Measurements from ENCODE around the gene DEPP1.

DEPP1 gene

DNA sequence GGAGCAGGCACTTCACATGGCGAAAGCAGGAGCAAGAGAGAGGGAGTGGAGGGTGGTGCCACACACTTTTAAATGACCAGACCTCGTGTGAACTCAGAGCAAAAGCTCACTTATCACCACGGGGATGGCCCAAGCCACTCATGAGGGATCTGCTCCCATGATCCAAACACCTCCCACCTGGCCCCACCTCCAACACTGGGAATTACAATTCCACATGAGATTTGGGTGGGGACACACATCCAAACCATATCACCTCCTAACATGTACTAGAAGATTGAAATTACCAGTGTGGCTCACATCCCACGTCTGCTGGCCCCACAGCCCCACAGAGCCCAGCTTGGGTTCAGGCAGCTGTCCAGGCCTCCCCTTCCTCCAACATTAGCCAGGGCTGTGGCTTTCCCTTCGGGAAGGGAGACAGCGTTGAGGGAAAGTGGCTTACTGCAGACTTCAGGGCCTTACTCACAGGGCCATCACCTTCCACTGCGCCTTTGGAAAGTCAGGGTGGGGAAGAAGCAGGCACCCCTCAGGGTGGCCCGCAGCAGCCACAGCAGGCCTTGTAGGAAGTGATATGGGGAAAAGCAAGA lies 7.7 kb downstream of the DEPP1 start:
- in situ Hi-C loops (cut with MboI; ENCODE audit: low pct_unique_long_range_greater_than_20kb, low sequenced_read_pairs), result no loop called here

GRCh38 chr10:44969854-44970253 lies 8.8 kb downstream of the DEPP1 start:
- DNase-seq, result no peak
- in situ Hi-C loops (cut with MboI; ENCODE audit: low pct_unique_long_range_greater_than_20kb, low sequenced_read_pairs), result no loop called here

More for the DNA sequence above, 7.7 kb downstream of the DEPP1 start:
- no peak for DNase-seq

DNA sequence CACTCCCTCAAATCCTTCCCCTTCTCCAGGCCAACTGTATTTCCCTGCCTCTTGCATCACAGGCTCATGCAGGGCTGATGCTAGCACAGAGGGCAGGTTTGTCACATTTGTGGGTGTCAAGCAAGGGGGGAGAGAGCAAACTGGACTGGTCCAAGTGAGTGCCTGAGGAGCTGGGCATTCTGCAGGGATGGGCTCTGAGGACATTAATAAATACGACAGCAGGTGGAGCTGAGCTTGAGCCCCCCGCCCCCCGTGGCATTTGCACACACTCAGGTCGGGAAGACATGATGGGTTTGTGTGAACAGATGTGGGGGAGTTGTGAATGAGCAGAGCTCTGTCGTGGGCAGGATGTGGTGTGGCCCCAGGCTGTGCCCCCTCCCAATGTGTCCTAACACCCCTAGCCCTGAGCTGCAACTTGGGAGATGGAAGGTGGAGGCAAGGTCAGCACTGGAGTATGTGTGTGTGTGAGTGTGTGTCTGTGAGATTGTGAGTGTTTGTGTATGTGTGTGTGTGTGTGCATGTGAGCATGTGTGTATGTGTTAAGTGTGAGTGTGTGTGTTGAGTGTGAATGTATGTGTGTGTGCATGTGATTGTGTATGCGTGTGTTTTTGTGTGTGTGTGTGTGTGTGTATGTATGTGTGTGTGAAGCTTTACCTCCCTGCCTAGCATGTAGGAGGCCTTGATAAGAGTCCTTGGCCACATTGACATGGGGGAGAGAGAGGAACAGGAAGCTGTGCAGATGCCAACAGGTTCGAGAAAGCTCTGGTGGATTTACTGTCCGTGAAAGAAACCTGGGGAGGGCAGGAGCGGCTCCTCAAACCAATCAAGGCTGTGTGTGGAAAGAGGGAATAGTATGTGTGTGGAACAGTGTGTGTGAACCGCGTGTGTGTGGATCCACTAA lies 9.9 kb downstream of the DEPP1 start:
- in situ Hi-C loops (cut with MboI; ENCODE audit: low pct_unique_long_range_greater_than_20kb, low sequenced_read_pairs), result no loop called here
- peak; percentile 62 for DNase-seq

DNA sequence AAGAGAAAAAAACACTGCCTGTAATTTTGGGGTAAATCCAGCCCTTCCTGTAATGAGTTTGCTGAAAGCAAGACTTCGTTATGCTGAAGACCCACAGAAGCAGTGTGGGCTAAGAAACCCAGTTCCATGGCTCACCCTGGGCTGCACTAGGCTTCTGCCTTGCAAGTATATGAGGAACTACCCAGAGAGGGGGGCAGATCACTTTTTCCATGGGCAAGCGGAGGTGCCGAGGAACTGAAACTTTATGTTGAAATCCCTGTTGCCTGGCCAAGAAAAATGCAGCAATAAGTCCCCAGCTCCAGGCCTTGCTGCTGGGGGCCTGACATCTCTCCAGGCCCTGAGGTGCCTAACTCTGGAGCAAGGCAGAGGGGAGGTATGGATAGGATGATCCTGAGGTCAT lies 10.5 kb downstream of the DEPP1 start:
- in situ Hi-C loops (cut with MboI; ENCODE audit: low pct_unique_long_range_greater_than_20kb, low sequenced_read_pairs), result no loop called here
- peak; percentile 90 for DNase-seq

- no peak for DNase-seq
- in situ Hi-C loops (cut with MboI; ENCODE audit: low pct_unique_long_range_greater_than_20kb, low sequenced_read_pairs), result no loop called here
Observed at GRCh38 chr10:44967616-44968015, 11.0 kb downstream of the DEPP1 start.

GRCh38 chr10:44966816-44967509 lies 11.6 kb downstream of the DEPP1 start:
- in situ Hi-C loops (cut with MboI; ENCODE audit: low pct_unique_long_range_greater_than_20kb, low sequenced_read_pairs), result no loop called here
- DNase-seq, result no peak

- in situ Hi-C loops (cut with MboI; ENCODE audit: low pct_unique_long_range_greater_than_20kb, low sequenced_read_pairs), result no loop called here
- DNase-seq, result no peak
Observed at GRCh38 chr10:44966129-44966815, 12.3 kb downstream of the DEPP1 start.

DNA sequence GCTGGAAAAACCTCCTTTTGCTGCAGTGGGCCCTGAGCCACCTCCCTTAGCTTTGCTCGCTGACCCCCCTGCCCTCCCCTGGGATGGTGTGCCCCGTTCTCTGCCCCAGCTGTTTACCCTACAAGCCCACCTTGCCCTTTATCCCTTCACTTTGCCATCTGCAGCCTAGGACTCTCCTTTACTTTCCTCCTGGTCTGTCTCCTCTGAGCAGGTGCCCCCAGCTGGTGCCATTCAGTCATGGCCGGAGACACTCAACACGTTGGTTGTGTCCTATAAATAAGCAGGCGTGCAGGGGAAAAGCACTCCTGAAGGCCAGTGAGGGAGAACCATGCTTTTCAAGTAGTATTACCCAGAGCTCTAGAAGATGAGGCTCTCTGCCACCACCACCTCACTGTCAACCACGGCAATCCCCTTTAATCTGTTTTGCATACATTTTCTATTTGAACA lies 12.9 kb downstream of the DEPP1 start:
- in situ Hi-C loops (cut with MboI; ENCODE audit: low pct_unique_long_range_greater_than_20kb, low sequenced_read_pairs), result no loop called here
- no peak for DNase-seq

- in situ Hi-C loops (cut with MboI; ENCODE audit: low pct_unique_long_range_greater_than_20kb, low sequenced_read_pairs), result no loop called here
- no peak for DNase-seq
Observed at GRCh38 chr10:44965104-44965503, 13.5 kb downstream of the DEPP1 start.

- in situ Hi-C loops (cut with MboI; ENCODE audit: low pct_unique_long_range_greater_than_20kb, low sequenced_read_pairs), result no loop called here
- DNase-seq, result peak; percentile 59
Observed at GRCh38 chr10:44963772-44964633, 14.6 kb downstream of the DEPP1 start.

DNA sequence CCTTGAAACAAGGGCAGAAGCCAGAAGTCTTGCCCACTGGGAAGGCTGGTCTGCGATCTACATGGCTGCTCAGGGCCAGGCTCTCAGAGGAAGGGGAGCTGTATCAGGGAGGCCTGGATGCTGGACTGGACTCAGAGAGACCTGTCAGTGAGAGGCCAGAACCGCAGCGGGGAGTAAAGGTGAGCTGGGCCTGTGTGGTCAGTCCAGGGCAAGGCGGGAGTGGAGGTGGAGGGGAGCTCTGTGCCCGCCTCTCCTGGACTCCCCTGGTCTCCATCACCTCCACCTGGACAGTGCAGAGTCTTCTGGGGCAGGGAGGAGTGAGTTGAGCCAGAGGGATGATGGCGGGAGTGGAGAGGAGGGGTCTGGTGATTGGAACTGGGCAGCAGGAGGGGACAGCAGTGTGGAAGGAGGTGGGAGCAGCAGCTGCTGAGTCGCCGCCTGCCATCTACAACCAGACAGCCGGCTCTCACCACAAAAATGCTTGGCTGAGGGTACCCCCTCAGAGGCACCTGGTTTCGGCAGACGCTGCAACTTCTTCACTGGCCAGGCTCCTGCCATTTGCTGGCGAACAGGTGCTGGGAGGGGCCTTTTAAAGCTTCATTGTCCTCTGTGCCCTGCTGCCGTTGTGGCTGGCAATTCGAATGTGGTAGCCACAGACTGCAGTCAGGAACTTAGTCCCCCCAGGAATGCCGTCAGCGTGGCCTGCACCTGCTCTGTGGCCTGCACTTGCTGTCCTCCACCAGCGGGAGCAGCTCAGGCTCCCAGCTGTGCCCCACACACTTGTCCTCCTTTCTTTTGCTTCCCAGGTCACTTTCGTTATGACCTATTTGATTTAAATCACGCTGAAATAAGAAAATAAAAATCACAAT lies 15.5 kb downstream of the DEPP1 start:
- in situ Hi-C loops (cut with MboI; ENCODE audit: low pct_unique_long_range_greater_than_20kb, low sequenced_read_pairs), result no loop called here
- no peak for DNase-seq

DNA sequence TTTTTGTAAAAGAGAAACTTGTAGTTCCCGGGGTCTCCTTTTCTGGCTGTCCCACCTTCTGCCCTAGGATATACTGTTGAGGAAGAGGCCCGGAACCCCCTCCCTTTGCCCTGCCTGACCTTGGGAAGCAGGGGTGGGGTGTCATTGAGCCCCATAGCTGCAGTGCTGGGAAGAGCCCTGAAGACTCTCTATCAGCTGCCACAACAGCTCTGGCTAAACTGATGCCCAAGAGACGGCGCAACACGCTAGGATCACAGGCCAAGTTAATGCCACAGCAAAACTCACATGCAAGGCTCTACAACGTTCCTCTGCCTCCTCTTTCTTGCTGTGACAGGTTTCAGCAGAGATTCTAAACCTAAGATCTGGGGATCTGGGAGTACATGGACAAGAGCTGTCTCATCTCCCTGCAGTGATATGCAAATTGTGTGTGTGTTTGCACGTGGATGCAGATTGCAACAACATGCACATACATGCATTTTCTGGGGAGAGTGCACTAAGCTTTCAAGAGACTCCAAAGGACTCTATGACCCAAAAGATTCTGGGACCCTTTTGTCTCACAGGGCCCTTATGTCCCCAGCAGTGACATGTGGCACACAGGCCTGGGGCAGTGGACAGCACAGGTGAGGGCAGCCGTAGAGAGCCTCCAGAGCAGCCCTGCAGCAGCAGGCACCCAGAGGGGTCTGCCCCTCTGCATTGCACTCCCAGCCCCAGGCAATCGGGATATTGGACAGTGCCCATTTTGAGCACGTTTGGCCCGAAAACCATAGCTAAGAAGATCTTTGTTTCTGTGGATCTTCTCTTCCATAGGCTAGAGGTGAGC lies 16.5 kb downstream of the DEPP1 start:
- no peak for DNase-seq
- in situ Hi-C loops (cut with MboI; ENCODE audit: low pct_unique_long_range_greater_than_20kb, low sequenced_read_pairs), result no loop called here

DNA sequence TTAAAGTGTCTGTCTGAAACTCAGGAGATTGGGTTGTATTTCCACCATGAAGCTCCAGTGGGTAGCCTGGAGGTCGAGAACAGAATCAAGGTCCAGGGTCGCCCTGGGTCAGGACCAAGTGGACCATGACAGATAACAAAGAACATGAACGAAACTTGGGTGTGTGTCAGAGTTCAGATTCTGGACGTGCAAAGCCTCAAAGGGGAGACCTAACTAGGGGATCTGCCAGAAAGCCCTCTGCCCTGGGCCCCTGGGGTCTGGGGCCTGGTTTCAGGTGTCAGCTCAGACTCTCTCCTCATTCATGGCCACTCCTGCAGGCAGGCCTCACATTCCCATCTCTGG lies 17.4 kb downstream of the DEPP1 start:
- in situ Hi-C loops (cut with MboI; ENCODE audit: low pct_unique_long_range_greater_than_20kb, low sequenced_read_pairs), result no loop called here

DNA sequence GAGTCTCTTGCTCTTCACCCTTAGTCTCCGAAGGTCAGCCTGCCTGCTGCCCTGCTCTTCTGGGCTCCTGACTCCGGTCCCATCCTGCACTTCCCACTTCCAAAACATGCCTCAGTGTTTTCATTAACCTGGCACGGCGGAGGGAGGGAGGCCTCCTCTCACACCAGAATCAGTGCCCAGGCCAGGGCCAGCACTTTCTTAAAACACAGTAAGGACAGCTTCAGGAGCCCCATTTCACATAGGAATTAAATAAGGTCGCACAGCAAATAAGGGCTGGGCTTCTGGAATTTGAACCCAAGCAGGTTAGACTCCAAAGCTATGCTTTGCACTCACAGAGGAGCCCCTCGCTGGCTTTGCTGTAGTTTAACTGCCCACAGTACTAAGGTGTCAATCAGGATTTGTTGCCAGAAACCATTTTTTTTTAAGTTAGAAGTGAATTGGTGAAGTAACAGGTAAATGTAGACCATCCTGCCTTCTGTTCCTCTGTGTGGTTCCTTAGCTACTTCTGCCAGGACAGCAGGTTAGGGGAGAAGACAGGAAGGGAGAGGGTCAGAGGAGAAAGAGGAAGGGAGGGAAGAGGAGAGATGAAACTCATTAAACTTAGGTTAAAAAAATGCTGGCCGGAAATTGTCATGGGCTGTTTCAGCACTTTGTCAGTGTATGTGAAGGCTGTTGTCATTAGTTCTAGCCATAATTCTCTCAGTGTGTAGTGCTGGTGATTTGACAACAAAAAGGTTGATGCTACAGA lies 18.0 kb downstream of the DEPP1 start:
- peak; percentile 84 for DNase-seq
- in situ Hi-C loops (cut with MboI; ENCODE audit: low pct_unique_long_range_greater_than_20kb, low sequenced_read_pairs), result no loop called here

More for the DNA sequence above, 17.4 kb downstream of the DEPP1 start:
- DNase-seq, result no peak

DNA sequence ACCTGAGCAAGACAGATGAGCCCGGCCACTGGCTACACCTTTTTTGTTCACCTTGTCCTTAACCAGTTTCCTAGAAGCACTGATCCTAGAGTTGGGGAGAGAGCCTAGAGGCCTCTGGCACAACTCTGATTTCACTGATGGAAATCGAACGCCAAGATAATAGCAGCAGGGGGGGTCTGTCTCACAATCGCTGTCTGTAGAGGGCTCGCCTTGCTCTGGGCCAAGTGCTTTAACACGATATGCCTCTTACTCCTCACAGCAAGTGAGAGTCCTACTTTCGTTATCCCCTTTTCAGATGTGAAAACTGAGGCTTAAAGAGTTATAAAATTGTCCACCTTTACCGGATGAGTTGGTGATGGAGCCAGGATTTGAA lies 18.5 kb downstream of the DEPP1 start:
- no peak for DNase-seq
- in situ Hi-C loops (cut with MboI; ENCODE audit: low pct_unique_long_range_greater_than_20kb, low sequenced_read_pairs), result no loop called here

DNA sequence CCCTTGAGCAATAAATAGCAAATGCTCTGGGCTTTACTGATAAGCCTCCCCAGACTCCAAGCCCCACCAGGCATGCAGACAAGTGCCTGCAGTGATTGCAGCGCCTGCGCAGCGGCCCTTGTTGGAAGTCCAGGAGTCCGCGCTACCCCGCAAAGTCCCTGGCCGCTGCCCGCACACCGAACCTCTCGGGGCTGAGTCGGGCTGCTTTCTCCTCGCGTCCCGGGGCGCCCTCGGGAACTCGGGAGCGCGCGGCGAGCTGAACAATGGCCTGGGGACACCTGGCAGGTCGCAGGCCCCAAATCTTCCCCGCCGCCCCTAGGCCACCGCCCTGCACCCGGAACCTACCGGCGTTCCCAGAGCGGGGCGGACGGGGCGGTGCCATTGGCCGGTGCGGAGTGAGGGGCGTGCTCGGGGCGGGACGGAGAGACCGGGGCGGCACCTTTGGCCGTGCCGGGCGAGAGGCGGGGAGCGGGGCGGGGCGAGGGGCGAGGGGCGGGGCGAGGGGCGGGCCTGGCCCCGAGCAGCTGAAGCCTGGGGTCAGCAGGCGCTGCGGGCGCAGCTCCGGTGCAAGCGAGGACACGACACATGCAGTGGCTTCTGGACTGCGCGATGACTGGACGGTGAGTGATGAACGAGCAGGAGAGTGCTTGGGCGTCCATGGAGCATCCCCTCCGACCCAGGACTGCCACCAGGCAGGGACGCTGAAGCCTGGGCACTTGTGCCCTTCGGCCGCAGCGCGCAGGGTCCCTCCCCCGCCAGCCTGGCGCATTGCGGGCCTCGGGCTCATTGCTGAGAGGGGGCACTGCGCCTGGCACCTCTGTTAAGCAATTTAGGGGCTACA lies 19.1 kb downstream of the DEPP1 start, which contains the start of gene RASSF4:
RASSF4 (plus strand) TSS at position 556 of the 841 bp plus-strand sequence. CDS start 10,401 bp downstream, outside the sequence.
- peak; percentile 79 for DNase-seq
- in situ Hi-C loops (cut with MboI; ENCODE audit: low pct_unique_long_range_greater_than_20kb, low sequenced_read_pairs), result no loop called here
